ENCODE measurements around the gene FABP3. TPM values are rescaled to one million over a fixed set of nuclear protein-coding genes. Genes with fewer than 3 reads are reported as not detected.

Gene FABP3
- total and polyA plus RNA-seq, 12 donors, result 23.8 to 233 (median 59.4) TPM

DNA sequence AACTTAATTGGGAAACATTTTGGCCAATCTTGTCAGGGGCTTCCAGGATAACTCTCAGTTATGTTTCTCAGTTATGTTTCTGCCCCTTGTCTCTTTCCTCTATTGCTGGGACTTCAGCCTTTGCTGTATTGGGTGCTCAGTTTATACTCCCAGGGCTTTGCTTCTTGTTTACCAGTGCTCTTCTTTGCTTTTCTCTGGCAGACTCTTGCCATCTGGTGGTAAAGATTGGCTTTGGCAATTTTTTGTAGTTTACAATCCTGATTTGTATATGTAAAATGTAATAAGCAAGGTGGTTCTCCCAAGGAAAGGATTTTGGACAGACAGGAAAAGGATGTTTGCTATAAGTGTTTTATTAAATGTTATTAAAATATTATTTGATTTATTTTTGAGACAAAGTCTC is 37.9 kb downstream of the FABP3 start:
- DNase-seq, result peak in 2 of 7 donors; percentile 14 to 25
- Histone ChIP-seq H3K27me3 (no peaks in the 10 kb centered on the region), H3K9me3 (replicated peaks in 1 of 3) (no peaks in the 10 kb centered on the region), H3K4me1 (replicated peaks in 1 of 2) (peaks cover 0 to 4% of the 10 kb centered on the region in 2 donors), H3K4me3 (no peak overlapping the region), H3K27ac (no peak overlapping the region), H3K36me3 (replicated peaks in 1 of 2) (peaks cover 0 to 9% of the 10 kb centered on the region in 2 donors)
- TF ChIP-seq, protein P1, sequence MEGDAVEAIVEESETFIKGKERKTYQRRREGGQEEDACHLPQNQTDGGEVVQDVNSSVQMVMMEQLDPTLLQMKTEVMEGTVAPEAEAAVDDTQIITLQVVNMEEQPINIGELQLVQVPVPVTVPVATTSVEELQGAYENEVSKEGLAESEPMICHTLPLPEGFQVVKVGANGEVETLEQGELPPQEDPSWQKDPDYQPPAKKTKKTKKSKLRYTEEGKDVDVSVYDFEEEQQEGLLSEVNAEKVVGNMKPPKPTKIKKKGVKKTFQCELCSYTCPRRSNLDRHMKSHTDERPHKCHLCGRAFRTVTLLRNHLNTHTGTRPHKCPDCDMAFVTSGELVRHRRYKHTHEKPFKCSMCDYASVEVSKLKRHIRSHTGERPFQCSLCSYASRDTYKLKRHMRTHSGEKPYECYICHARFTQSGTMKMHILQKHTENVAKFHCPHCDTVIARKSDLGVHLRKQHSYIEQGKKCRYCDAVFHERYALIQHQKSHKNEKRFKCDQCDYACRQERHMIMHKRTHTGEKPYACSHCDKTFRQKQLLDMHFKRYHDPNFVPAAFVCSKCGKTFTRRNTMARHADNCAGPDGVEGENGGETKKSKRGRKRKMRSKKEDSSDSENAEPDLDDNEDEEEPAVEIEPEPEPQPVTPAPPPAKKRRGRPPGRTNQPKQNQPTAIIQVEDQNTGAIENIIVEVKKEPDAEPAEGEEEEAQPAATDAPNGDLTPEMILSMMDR (IDR thresholded peaks at IDR 0.05), result peak; percentile 40 to 70 (median 61)
- no peak for TF ChIP-seq POLR2A (IDR thresholded peaks at IDR 0.05)
- intact Hi-C loops (cut with DNase I), result loop anchor here (5.0 to 10.0 kb wide), 2 partner anchors 150 to 153 kb away; no protein-coding TSS in a partner anchor

DNA sequence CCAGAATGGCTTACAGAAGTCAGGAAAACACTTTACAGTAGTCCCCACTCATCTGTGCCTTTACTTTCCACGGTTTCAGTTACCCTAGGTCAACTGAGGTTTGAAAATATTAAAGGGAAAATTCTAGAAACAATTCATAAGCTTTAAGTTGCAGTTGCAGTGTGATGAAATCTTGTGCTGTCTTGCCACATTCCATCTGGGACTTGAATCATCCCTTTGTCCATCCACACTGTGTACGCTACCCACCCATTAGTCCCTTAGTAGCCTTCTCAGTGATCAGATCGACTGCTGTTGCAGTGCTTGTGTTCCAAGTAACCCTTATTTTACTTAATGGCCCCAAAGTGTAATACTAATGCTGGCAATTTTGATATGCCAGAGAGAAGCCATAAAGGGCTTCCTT is 45.5 kb downstream of the FABP3 start:
- H3K36me3 ChIP-seq (replicated peaks in 1 of 2), result no peaks in the 10 kb centered on the region
- no peaks in the 10 kb centered on the region for H3K27me3 ChIP-seq
- whole genome bisulfite sequencing, 4 donors, result 82 to 90% (median 87%) methylated on average over 3 of the region's 3 CpGs
- no peaks in the 10 kb centered on the region for H3K4me1 ChIP-seq (replicated peaks in 1 of 2)
- H3K4me3 ChIP-seq, result no peak overlapping the region
- no peak for TF ChIP-seq POLR2A (IDR thresholded peaks at IDR 0.05)
- TF ChIP-seq, protein P1 (IDR thresholded peaks at IDR 0.05), result no peak
- DNase-seq, result no peak
- no peaks in the 10 kb centered on the region for H3K9me3 ChIP-seq (replicated peaks in 1 of 3)
- no peak overlapping the region for H3K27ac ChIP-seq
- intact Hi-C loops (cut with DNase I), result no loop called here

DNA sequence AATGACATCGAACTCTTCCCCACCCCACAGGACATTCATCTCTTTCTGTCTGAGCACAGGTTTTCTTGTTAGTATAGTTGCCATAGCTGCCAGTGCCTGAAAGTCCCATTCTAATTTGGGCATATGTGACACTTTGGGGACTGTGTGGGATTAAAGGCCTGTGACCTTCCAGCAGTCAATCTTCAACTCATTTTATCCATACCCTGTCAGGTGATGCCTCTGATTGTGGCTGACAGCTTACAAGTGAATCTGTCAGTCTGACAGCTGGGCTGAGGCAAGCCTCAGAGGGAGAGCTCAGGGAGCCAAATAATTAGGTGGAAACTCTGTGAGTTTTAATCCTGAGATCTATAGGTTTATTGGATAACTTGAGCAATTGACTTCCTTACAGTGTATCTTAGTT is 46.4 kb downstream of the FABP3 start:
- TF ChIP-seq POLR2A (IDR thresholded peaks at IDR 0.05), result no peak
- TF ChIP-seq, protein P1 (IDR thresholded peaks at IDR 0.05), result no peak
- intact Hi-C loops (cut with DNase I), result no loop called here
- DNase-seq, result no peak
- Histone ChIP-seq H3K9me3 (replicated peaks in 1 of 3) (no peaks in the 10 kb centered on the region), H3K36me3 (replicated peaks in 1 of 2) (no peaks in the 10 kb centered on the region), H3K4me1 (replicated peaks in 1 of 2) (no peaks in the 10 kb centered on the region), H3K4me3 (no peak overlapping the region), H3K27ac (no peak overlapping the region), H3K27me3 (no peaks in the 10 kb centered on the region)
- 88 to 95% (median 92%) methylated on average over 1 of the region's 1 CpG for WGBS, 4 donors

DNA sequence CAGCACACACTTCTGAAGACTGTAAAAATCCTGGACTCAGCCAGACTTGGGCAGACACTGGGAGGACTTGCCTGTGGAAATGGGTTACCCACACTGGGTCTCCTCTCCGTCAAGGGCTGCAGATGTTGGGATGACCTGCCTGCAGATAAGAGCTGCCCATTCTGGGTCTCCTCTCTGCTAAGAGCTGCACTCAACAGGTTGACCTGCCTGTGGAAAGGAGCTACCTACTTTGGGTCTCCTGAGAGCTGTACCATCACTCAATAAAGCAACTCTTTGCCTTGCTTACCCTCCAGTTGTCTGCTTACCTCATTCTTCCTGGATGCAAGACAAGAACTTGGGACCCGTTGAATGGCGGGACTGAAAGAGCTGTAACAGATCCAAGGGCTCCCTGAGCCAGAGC is 47.9 kb downstream of the FABP3 start:
- peaks cover 0 to 4% of the 10 kb centered on the region in 2 donors for H3K36me3 ChIP-seq (replicated peaks in 1 of 2)
- no peaks in the 10 kb centered on the region for H3K9me3 ChIP-seq (replicated peaks in 1 of 3)
- H3K4me1 ChIP-seq (replicated peaks in 1 of 2), result no peaks in the 10 kb centered on the region
- intact Hi-C loops (cut with DNase I), result no loop called here
- H3K27me3 ChIP-seq, result no peaks in the 10 kb centered on the region
- H3K4me3 ChIP-seq, result no peak overlapping the region
- no peak overlapping the region for H3K27ac ChIP-seq
- 95 to 100% (median 98%) methylated on average over 3 of the region's 3 CpGs for WGBS, 4 donors
- no peak for DNase-seq
- no peak for TF ChIP-seq POLR2A (IDR thresholded peaks at IDR 0.05)
- TF ChIP-seq, protein P1 (IDR thresholded peaks at IDR 0.05), result no peak

Data from adrenal gland (tissue), 12 donors.